ENCODE data around the gene TEAD3. TPM values are rescaled to one million over a fixed set of nuclear protein-coding genes. Genes with fewer than 3 reads are reported as not detected.

The TEAD3 gene
- total and polyA plus RNA-seq, 8 donors: 3.0 to 10.0 (median 5.6) TPM

DNA sequence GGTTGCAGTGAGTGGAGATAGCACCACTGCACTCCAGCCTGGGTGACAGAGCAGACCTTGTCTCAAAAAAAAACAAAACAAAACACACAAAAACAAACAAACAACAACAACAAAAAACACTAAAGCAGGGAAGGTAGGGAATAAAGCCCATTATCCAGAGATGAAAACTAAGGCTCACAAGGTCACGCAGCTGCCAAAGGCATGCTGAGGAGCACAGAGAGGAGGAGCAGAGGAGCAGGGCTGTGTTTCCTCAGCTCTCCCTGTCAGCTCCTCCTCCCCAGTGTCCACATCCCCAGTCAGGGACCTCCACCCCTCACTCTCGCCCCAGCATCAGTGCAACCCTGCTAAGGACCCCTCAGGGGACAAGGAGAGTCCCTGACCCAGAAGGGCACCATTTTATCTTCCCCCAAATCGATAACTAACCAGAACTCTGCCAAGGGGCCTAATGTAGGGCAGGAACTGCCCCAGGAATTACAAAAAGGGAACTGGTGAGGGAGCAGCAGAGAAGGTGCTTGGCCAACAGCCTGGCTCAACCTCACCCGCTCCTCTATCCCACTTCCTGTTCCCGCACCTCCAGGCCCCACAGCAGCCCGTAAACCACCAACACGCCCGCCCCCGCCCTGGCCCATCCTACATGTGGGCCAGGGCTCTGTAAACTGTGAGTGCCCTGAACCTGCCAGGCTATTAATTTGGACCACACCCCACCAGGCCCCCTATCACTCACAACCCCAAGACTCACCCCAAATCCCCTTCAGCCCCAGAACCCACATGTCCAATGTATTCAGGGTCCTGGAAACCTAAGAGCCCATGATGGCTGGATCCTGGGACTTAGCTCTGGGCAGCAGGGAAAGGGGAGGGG is 9.0 kb downstream of the TEAD3 start:
- no peak for DNase-seq
- no peaks in the 10 kb centered on the region for H3K27me3 ChIP-seq
- intact Hi-C loops (cut with DNase I): no loop called here
- peak overlapping the region in 2 of 4 donors; percentile 23 to 30 for H3K27ac ChIP-seq
- peaks cover 0 to 12% (median 0%) of the 10 kb centered on the region in 3 donors for H3K4me1 ChIP-seq
- H3K4me3 ChIP-seq: no peak overlapping the region
- ATAC-seq: peak in 3 of 4 donors; percentile 3 to 20 (median 3)
- TF ChIP-seq CTCF (IDR thresholded peaks at IDR 0.05): no peak
- no peaks in the 10 kb centered on the region for H3K36me3 ChIP-seq
- H3K9me3 ChIP-seq: no peaks in the 10 kb centered on the region
- FAIRE-seq: no peak
- WGBS, 2 donors: 61 to 62% methylated on average over 9 of the region's 9 CpGs

DNA sequence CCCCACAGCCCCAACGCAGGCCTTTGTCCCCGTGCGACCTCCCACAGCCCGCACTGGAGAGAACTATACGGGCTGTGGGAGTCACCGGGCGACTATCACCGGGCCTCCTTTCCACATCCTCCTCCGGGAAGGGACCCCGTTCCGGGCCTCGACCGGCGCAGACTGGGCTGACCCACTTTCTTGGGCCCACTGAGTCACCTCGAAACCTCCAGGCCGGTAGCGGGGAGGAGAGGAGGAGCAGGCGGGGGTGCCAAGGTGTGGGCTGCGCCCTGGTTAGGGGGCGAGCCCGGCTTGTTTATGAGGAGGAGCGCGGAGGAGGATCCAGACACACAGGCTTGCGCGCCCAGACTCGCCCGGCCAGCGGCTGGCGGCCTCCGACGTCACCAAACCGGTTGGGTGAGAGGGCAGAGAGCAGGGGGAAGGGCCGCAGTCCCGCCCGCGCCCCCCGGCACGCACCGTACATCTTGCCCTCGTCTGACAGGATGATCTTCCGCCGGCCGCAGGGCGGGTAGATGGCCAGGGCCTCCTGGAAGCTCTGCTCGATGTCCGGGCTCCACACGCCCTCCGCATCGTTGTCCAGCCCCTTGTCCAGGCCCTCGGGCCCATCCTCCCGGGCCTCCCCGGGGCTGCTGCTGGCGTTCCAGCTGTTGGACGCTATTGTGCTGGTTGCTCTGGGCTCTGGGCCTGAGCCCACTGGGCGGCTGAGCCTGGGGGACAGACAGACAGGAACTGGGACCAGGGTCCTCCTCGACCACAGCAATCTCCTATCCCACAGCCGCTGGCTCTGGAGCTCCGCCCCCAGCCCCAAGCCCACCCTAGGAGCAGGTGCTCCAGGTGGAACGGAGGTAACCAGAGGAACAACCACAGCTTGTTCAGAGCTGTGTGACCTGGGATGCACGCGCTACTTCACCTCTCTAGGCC is 10.6 kb downstream of the TEAD3 start:
- H3K36me3 ChIP-seq: no peaks in the 10 kb centered on the region
- WGBS, 2 donors: 45 to 46% methylated on average over 60 to 61 of the region's 61 CpGs
- TF ChIP-seq CTCF (IDR thresholded peaks at IDR 0.05): no peak
- FAIRE-seq (no peak), ATAC-seq (peak; percentile 70 to 83 (median 77)), DNase-seq (peak; percentile 66 to 83 (median 78))
- H3K4me3 ChIP-seq: peak overlapping the region in 2 of 4 donors; percentile 15 to 16
- H3K9me3 ChIP-seq: no peaks in the 10 kb centered on the region
- intact Hi-C loops (cut with DNase I): no loop called here
- H3K4me1 ChIP-seq: peaks cover 0 to 8% (median 0%) of the 10 kb centered on the region in 3 donors
- H3K27ac ChIP-seq: peak overlapping the region in 1 of 4 donors; percentile 57
- no peaks in the 10 kb centered on the region for H3K27me3 ChIP-seq

GRCh38 chr6:35485402-35485877 is 11.4 kb downstream of the TEAD3 start:
- ATAC-seq (peak in 3 of 4 donors; percentile 6 to 26 (median 24)), FAIRE-seq (no peak), DNase-seq (no peak)
- Histone ChIP-seq H3K36me3 (no peaks in the 10 kb centered on the region), H3K9me3 (no peaks in the 10 kb centered on the region), H3K27me3 (no peaks in the 10 kb centered on the region), H3K27ac (peak overlapping the region in 1 of 4 donors; percentile 57), H3K4me3 (no peak overlapping the region), H3K4me1 (peaks cover 0 to 7% (median 0%) of the 10 kb centered on the region in 3 donors)
- TF ChIP-seq CTCF (IDR thresholded peaks at IDR 0.05): no peak
- 78 to 87% methylated on average over 11 of the region's 11 CpGs for WGBS, 2 donors
- intact Hi-C loops (cut with DNase I): no loop called here

DNA sequence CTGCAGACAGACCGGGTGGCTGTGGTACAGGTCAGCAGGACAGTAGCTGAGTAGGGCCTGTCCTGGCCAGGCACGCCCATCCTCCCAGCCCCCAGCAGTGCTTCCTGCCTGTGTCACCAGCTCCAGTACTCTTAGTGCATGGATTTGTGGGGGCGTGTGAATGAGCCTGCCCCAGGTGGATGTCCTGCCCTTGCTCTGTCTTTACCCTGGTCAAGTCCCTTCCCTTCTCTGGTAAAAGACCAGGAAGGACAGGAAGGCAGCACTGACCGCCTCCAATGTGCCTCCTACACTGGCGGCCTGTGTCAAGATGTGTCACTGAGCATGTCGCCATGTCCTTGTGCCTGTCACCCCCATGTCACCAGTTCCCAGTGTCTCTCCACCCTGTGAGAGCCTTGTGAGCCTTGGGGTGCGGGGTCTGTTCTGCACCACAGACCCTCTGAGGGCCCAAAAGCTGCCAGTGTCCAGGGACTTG is 11.9 kb downstream of the TEAD3 start:
- FAIRE-seq (no peak), DNase-seq (peak in 1 of 6 donors; percentile 45), ATAC-seq (no peak)
- Histone ChIP-seq H3K9me3 (no peaks in the 10 kb centered on the region), H3K27ac (no peak overlapping the region), H3K36me3 (no peaks in the 10 kb centered on the region), H3K27me3 (no peaks in the 10 kb centered on the region), H3K4me3 (no peak overlapping the region), H3K4me1 (peaks cover 0 to 2% (median 0%) of the 10 kb centered on the region in 3 donors)
- 92 to 94% methylated on average over 7 of the region's 7 CpGs for WGBS, 2 donors
- TF ChIP-seq CTCF (IDR thresholded peaks at IDR 0.05): no peak
- intact Hi-C loops (cut with DNase I): no loop called here
